K562 (cell line): Measurements from ENCODE around the gene PINK1. TPM values are rescaled to one million over a fixed set of nuclear protein-coding genes. Genes with fewer than 3 reads are reported as not detected.

ENCODE experiments used
- ATAC-seq: fragments of 200-7000 bp; cut with Tn5 transposase; 3 replicates; pipeline ENCODE4 v1.9.1; 2020; ENCODE audit warnings: moderate library complexity
- BruUV-seq: library from RNA; stranded (reverse); fragments of 400-500 nt; replicated peaks from 2 replicates; lab custom pipeline; 2021; lab: Mats Ljungman, UMichigan
- CTCF ChIA-PET: fragments of 300-600 bp; formaldehyde crosslinking; extraction: SDS; loops from one replicate; lab custom pipeline; 2021; ENCODE audit warnings: low intra/inter-chr PET ratio; lab: Yijun Ruan, JAX
- POLR2A ChIA-PET: fragments of 300-600, 350-650 bp; sonication (Branson Sonifier 250); formaldehyde crosslinking; extraction: SDS; loops from one replicate; lab custom pipeline; 2021; ENCODE audit warnings: antibody characterized with exemption, inconsistent platforms; lab: Yijun Ruan, JAX
- DNase-seq, 4 experiments: peaks; one replicate each; pipeline versions ENCODE4 v3.0.0 to v3.0.0-alpha.2; 2011 to 2018; ENCODE audit warnings: low spot score in 3 of 4, mixed read lengths in 3 of 4; ENCODE audit errors: extremely low read depth in 1 of 4
- FAIRE-seq: peaks from 2 replicates; lab custom pipeline; 2011; peaks lifted over from hg19 to GRCh38; lab: Jason Lieb, UNC
- H2AFZ ChIP-seq: 2 replicates; pipeline ENCODE4 v1.6.0; 2011; ENCODE audit warnings: low read depth, low read length, control low read depth, inconsistent platforms
- H3K27ac ChIP-seq: fragments of 200-600 bp; 3 replicates; pipeline ENCODE4 v1.8.0; 2011; ENCODE audit warnings: low read depth, mild to moderate bottlenecking, control low read depth, inconsistent platforms, low read length, moderate library complexity, mixed read lengths; ENCODE audit errors: extremely low read depth
- H3K27me3 ChIP-seq, 2 experiments: fragments of 300-600 bp in 1 of 2; 2 replicates in 1 of 2; 3 replicates in 1 of 2; pipeline versions ENCODE4 v1.6.0 to v1.8.0; 2011; ENCODE audit warnings: inconsistent platforms in 2 of 2, low read length in 2 of 2, mild to moderate bottlenecking in 1 of 2, mixed read lengths in 1 of 2, moderate library complexity in 1 of 2; ENCODE audit not compliant: control insufficient read depth in 2 of 2, insufficient read depth in 2 of 2
- H3K36me3 ChIP-seq: fragments of 300-600 bp; 3 replicates; pipeline ENCODE4 v1.8.0; 2011; ENCODE audit warnings: mild to moderate bottlenecking, low read length, inconsistent platforms; ENCODE audit not compliant: control insufficient read depth, insufficient read depth
- H3K4me1 ChIP-seq, 2 experiments: fragments of 200-600 bp in 1 of 2; replicated peaks in 1 of 2; 2 replicates in 1 of 2; 3 replicates in 1 of 2; pipeline versions ENCODE4 v1.5.1 to v1.8.0; 2011; ENCODE audit warnings: inconsistent platforms in 2 of 2, low read length in 2 of 2, mild to moderate bottlenecking in 1 of 2, mixed read lengths in 1 of 2, moderate library complexity in 1 of 2; ENCODE audit not compliant: control insufficient read depth in 2 of 2, insufficient read depth in 2 of 2
- H3K4me2 ChIP-seq: 2 replicates; pipeline ENCODE4 v1.6.1; 2011; ENCODE audit warnings: low read length, control low read depth, inconsistent platforms, mixed read lengths; ENCODE audit not compliant: insufficient read depth
- H3K4me3 ChIP-seq: fragments of 200-600 bp; sonication (generic), shearing (Covaris generic); 2 replicates; pipeline ENCODE4 v1.5.1; 2016; ENCODE audit warnings: control low read depth, inconsistent platforms
- H3K79me2 ChIP-seq: fragments of 200-600 bp; 3 replicates; pipeline ENCODE4 v1.8.0; 2011; ENCODE audit warnings: low read length, inconsistent platforms; ENCODE audit not compliant: control insufficient read depth, insufficient read depth
- H3K9ac ChIP-seq, 2 experiments: 2 replicates each; pipeline versions ENCODE4 v1.6.0 to v1.6.1; 2011; ENCODE audit warnings: low read depth in 2 of 2, low read length in 2 of 2, control low read depth in 1 of 2, inconsistent platforms in 1 of 2, mild to moderate bottlenecking in 1 of 2, mixed read lengths in 1 of 2; ENCODE audit not compliant: insufficient read depth in 1 of 2
- H3K9me1 ChIP-seq: one replicate; pipeline ENCODE4 v1.6.0; 2011; ENCODE audit warnings: inconsistent platforms, mild to moderate bottlenecking, low read length, moderate library complexity; ENCODE audit not compliant: control insufficient read depth, insufficient read depth
- H3K9me3 ChIP-seq: replicated peaks from 2 replicates; pipeline ENCODE4 v1.5.1; 2011; ENCODE audit warnings: low read depth, low read length, inconsistent platforms; ENCODE audit not compliant: control insufficient read depth, insufficient read depth
- H4K20me1 ChIP-seq: replicated peaks from 2 replicates; pipeline ENCODE4 v1.6.1; 2011; ENCODE audit warnings: low read length, inconsistent platforms, mixed read lengths; ENCODE audit not compliant: control insufficient read depth, insufficient read depth
- DEAF1 ChIP-seq: fragments of 450-650 bp; formaldehyde crosslinking; IDR thresholded peaks from 2 replicates; pipeline ENCODE4 v1.4.0; 2020; ENCODE audit warnings: mild to moderate bottlenecking, moderate library complexity
- GMEB1 ChIP-seq: fragments of 250-450 bp; sonication (Bioruptor Pico); IDR thresholded peaks from 2 replicates; pipeline ENCODE4 v1.4.0; 2020; ENCODE audit warnings: mild to moderate bottlenecking
- KLF16 ChIP-seq: IDR thresholded peaks from 2 replicates; pipeline ENCODE4 v1.6.1; 2016; ENCODE audit warnings: antibody characterized with exemption
- OTX1 ChIP-seq: fragments of 450-650 bp; formaldehyde crosslinking; IDR thresholded peaks from 2 replicates; pipeline ENCODE4 v1.4.0; 2022; ENCODE audit warnings: mild to moderate bottlenecking
- POLR2G ChIP-seq: fragments of 200-400 bp; formaldehyde crosslinking; IDR thresholded peaks from 2 replicates; pipeline ENCODE4 v1.6.1; 2017; ENCODE audit warnings: low read depth, mild to moderate bottlenecking, antibody characterized with exemption, low read length, moderate library complexity
- RBFOX2 ChIP-seq: fragments of 200-400 bp; formaldehyde crosslinking; IDR thresholded peaks from 2 replicates; pipeline ENCODE4 v1.6.1; 2017; ENCODE audit warnings: low read depth, mild to moderate bottlenecking, low read length, moderate library complexity
- RFX5 ChIP-seq: IDR thresholded peaks from 2 replicates; pipeline ENCODE4 v1.6.1; 2011; ENCODE audit warnings: low read depth, mild to moderate bottlenecking, improper control_type of control experiment, low read length
- TCFL5 ChIP-seq: fragments of 250-450 bp; sonication (Bioruptor Pico); conservative IDR thresholded peaks from 2 replicates; pipeline ENCODE4 v1.6.1; 2021; ENCODE audit warnings: mild to moderate bottlenecking, moderate library complexity, matching md5 sums
- ZBED1 ChIP-seq: IDR thresholded peaks from 2 replicates; pipeline ENCODE4 v1.6.1; 2014
- ZFPM2 ChIP-seq: fragments of 250-450 bp; sonication (Bioruptor Pico); IDR thresholded peaks from 2 replicates; pipeline ENCODE4 v1.5.1; 2022; ENCODE audit warnings: mild to moderate bottlenecking
- ZNF12 ChIP-seq: sonication (generic); formaldehyde crosslinking; IDR thresholded peaks from 2 replicates; pipeline ENCODE4 v1.4.0; 2020; ENCODE audit warnings: mild to moderate bottlenecking, missing genetic modification reagents
- WGBS: fragments of 100-300 bp; shearing (Covaris generic); methylation state at CpG from one replicate; pipeline ENCODE4 v1.1.6; 2016; ENCODE audit warnings: low coverage, mixed read lengths; ENCODE audit not compliant: insufficient coverage; ENCODE audit errors: missing lambda C conversion rate; 5-methylcytosine and 5-hydroxymethylcytosine counted together
- in situ Hi-C: fragments of 300-500 bp; cut with MboI; formaldehyde crosslinking; loops from 4 replicates; pipeline ENCODE4 v1.15.0; 2018; ENCODE audit warnings: inconsistent platforms, mixed read lengths
- intact Hi-C: fragments of 100-400 bp; cut with micrococcal nuclease; formaldehyde crosslinking; loops from 2 replicates; pipeline ENCODE4 v1.14.2; 2022
- polyA plus RNA-seq, 8 experiments: library from polyadenylated mRNA; depleted of rRNA in 4 of 8; stranded (reverse) in 5 of 8; unstranded in 3 of 8; fragments of >200 nt; fragmentation: Nextera tagmentation in 2 of 8; fragmentation: Illumina TruSeq in 1 of 8; extraction: Ambion mirVana in 2 of 8; extraction: Trizol in 1 of 8; gene quantifications; 2 replicates each; pipeline versions ENCODE4 v1.2.1 to v1.2.3, GENCODE V29; 2011 to 2014; ENCODE audit warnings: inconsistent platforms in 1 of 8, missing spikeins in 1 of 8
- total RNA-seq, 7 experiments: library from RNA; depleted of rRNA in 6 of 7; stranded (reverse); fragments of >200 nt in 6 of 7; fragmentation: Illumina TruSeq in 2 of 7; extraction: Trizol in 2 of 7; gene quantifications; 2 replicates each; pipeline versions ENCODE4 v1.2.1 to v1.2.3, GENCODE V29; 2011 to 2021; ENCODE audit warnings: low replicate concordance in 1 of 7
- TF ChIP-seq, protein P1 (sequence below): fragments of 250-450 bp; sonication (Bioruptor Pico); IDR thresholded peaks from 2 replicates; pipeline ENCODE4 v1.5.0; 2022; ENCODE audit warnings: mild to moderate bottlenecking

Gene PINK1
- total and polyA plus RNA-seq, 9 of the 15 experiments (the other 6 are each of a cell fraction or from before 2014, with no cell fraction given): 1.5 to 11.3 (median 6.8) TPM

DNA sequence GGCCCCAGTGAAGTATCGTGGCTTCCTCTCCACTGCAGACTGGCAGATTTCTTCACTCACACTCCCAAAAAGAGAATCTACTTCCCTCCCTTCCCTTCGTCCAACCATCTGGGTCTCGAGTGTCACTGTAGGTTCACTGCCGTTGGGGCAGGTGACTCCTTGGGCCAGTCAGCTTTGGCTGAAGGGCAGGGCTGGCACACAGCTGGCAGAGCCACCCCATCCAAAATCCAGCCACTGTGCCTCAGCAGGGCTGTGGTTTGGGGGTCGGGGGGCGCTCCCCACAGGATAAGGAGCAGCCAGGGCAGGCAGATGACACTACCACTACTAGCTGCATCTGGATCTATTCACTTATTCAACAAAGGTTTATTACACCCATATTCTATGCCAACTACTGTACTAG is 9.8 kb downstream of the PINK1 start (continued):
- TF ChIP-seq OTX1 (CRISPR knock-in tag): no peak
- TF ChIP-seq, protein P1, sequence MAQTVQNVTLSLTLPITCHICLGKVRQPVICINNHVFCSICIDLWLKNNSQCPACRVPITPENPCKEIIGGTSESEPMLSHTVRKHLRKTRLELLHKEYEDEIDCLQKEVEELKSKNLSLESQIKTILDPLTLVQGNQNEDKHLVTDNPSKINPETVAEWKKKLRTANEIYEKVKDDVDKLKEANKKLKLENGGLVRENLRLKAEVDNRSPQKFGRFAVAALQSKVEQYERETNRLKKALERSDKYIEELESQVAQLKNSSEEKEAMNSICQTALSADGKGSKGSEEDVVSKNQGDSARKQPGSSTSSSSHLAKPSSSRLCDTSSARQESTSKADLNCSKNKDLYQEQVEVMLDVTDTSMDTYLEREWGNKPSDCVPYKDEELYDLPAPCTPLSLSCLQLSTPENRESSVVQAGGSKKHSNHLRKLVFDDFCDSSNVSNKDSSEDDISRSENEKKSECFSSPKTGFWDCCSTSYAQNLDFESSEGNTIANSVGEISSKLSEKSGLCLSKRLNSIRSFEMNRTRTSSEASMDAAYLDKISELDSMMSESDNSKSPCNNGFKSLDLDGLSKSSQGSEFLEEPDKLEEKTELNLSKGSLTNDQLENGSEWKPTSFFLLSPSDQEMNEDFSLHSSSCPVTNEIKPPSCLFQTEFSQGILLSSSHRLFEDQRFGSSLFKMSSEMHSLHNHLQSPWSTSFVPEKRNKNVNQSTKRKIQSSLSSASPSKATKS (CRISPR knock-in tag): no peak
- no peak for TF ChIP-seq GMEB1 (CRISPR knock-in tag)
- no peak for TF ChIP-seq RFX5
- no peak for TF ChIP-seq ZNF12
- TF ChIP-seq ZBED1: no peak

- peaks cover 4% of the 10 kb centered on the region for H3K9me1 ChIP-seq
- ATAC-seq: no peak
- H3K9ac ChIP-seq: no peak overlapping the region
- peaks cover 2 to 10% of the 10 kb centered on the region in 2 experiments; a peak in 3 of 5 replicates for H3K27me3 ChIP-seq
- POLR2A ChIA-PET: no interaction called here
- CTCF ChIA-PET: no interaction called here
- no peak overlapping the region for H2AFZ ChIP-seq
- H3K4me2 ChIP-seq: no peak overlapping the region
- FAIRE-seq: no peak
- TF ChIP-seq POLR2G (0 out of 2 replicates have a peak, but pooled peaks have one; percentile 20), ZFPM2 (CRISPR knock-in tag) (no peak), KLF16 (no peak), RBFOX2 (no peak), DEAF1 (CRISPR knock-in tag) (no peak), TCFL5 (CRISPR knock-in tag) (no peak)
- H4K20me1 ChIP-seq: peaks cover 9% of the 10 kb centered on the region
- H3K79me2 ChIP-seq: no peaks in the 10 kb centered on the region
- H3K36me3 ChIP-seq: peaks cover 12% of the 10 kb centered on the region; the same call in 2 of the 3 replicates
- DNase-seq: no peak
- no TSS peak for BruUV-seq
- in situ Hi-C loops: no loop called here
- no peak overlapping the region for H3K27ac ChIP-seq
- intact Hi-C loops: no loop called here
- H3K4me3 ChIP-seq: no peak overlapping the region
- peaks cover 0 to 8% of the 10 kb centered on the region in 2 experiments; a peak in 2 of 5 replicates for H3K4me1 ChIP-seq
- no peaks in the 10 kb centered on the region for H3K9me3 ChIP-seq
- 48% methylated on average over 13 of the region's 13 CpGs for whole genome bisulfite sequencing
These were observed 11.2 kb downstream of the PINK1 start for GRCh38 chr1:20644416-20644815.
